Thyroid gland (tissue), 4 donors: Measurements from ENCODE around the gene ASPM.

ENCODE experiments used
- POLR2A ChIP-seq, 2 donors: fragments of 450-650 bp; IDR thresholded peaks; one replicate each; pipeline ENCODE4 v1.6.1; 2017; ENCODE audit warnings: antibody characterized with exemption in 2 of 2, mild to moderate bottlenecking in 2 of 2, moderate library complexity in 1 of 2
- TF ChIP-seq, protein P1 (sequence below), 6 experiments: fragments of 200-600 bp in 3 of 6; fragments of 450-650 bp in 3 of 6; sonication (generic) in 3 of 6; IDR thresholded peaks; one replicate each; pipeline ENCODE4 v1.5.1; 2016 to 2019; ENCODE audit warnings: antibody characterized with exemption in 6 of 6, mild to moderate bottlenecking in 2 of 6, inconsistent platforms in 1 of 6, moderate library complexity in 1 of 6

DNA sequence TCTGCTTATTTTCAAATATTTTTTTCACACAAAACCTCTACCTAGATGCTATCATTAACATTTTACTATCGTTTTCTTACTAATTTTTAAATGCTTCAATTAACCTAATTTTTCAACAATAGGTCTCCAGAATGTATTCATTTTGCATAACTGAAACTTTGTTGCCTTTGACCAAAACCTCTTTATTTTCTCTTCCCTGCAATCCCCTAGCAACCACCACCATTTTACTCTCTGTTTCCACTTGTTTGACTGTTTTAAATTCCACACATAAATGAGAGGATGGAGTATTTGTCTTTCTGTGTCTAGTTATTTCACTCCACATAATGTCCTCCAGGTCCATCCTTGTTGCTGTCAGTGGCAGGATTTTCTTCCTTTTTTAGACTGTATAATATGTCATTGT, 69.9 kb downstream of the ASPM start:
- TF ChIP-seq, protein P1, sequence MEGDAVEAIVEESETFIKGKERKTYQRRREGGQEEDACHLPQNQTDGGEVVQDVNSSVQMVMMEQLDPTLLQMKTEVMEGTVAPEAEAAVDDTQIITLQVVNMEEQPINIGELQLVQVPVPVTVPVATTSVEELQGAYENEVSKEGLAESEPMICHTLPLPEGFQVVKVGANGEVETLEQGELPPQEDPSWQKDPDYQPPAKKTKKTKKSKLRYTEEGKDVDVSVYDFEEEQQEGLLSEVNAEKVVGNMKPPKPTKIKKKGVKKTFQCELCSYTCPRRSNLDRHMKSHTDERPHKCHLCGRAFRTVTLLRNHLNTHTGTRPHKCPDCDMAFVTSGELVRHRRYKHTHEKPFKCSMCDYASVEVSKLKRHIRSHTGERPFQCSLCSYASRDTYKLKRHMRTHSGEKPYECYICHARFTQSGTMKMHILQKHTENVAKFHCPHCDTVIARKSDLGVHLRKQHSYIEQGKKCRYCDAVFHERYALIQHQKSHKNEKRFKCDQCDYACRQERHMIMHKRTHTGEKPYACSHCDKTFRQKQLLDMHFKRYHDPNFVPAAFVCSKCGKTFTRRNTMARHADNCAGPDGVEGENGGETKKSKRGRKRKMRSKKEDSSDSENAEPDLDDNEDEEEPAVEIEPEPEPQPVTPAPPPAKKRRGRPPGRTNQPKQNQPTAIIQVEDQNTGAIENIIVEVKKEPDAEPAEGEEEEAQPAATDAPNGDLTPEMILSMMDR (IDR thresholded peaks at IDR 0.05), result no peak
- no peak for TF ChIP-seq POLR2A (IDR thresholded peaks at IDR 0.05)
